ENCODE data around the gene UGT1A9.

DNA sequence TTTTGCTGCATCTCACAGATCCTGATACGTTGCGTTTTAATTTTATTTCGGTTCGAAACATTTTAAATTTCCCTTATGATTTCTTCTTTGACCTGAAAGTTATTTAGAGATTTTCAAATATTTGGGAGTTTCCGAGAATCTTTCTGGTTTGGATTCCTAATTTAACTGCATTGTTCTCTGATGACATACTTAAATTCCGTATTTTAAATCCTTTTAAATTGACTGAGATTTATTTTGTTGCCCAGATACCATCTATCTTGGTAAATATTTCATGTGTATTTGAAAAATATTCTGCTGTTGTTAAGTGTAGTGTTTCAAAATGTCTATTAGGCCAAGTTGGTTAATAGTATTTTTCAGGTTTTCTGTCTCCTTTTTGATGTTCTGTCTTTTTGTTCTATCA, 144.2 kb downstream of the UGT1A9 start:
- TF ChIP-seq, protein P1, sequence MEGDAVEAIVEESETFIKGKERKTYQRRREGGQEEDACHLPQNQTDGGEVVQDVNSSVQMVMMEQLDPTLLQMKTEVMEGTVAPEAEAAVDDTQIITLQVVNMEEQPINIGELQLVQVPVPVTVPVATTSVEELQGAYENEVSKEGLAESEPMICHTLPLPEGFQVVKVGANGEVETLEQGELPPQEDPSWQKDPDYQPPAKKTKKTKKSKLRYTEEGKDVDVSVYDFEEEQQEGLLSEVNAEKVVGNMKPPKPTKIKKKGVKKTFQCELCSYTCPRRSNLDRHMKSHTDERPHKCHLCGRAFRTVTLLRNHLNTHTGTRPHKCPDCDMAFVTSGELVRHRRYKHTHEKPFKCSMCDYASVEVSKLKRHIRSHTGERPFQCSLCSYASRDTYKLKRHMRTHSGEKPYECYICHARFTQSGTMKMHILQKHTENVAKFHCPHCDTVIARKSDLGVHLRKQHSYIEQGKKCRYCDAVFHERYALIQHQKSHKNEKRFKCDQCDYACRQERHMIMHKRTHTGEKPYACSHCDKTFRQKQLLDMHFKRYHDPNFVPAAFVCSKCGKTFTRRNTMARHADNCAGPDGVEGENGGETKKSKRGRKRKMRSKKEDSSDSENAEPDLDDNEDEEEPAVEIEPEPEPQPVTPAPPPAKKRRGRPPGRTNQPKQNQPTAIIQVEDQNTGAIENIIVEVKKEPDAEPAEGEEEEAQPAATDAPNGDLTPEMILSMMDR (IDR thresholded peaks at IDR 0.05; ENCODE audit: insufficient read depth, low read length, poor library complexity, severe bottlenecking): no peak
- no peak for TF ChIP-seq EZH2phosphoT487 (conservative IDR thresholded peaks at IDR 0.05; ENCODE audit: low read length)

All from SU-DHL-6 (cell line).